Peyer's patch (tissue), 4 donors: Measurements from ENCODE around the gene ZNF165. TPM values are rescaled to one million over a fixed set of nuclear protein-coding genes. Genes with fewer than 3 reads are reported as not detected.

Source experiments
- DNase-seq, 3 donors: peaks; one replicate each; pipeline ENCODE4 v3.0.0-alpha.2; 2017 to 2019
- H3K27ac ChIP-seq, 4 donors: fragments of 200-600 bp; sonication (generic); one replicate each; pipeline ENCODE4 v1.5.1; 2016 to 2019
- H3K27me3 ChIP-seq, 2 donors: fragments of 200-600 bp; sonication (generic); one replicate each; pipeline ENCODE4 v1.5.1; 2019
- H3K36me3 ChIP-seq, 3 donors: fragments of 200-600 bp; sonication (generic); one replicate each; pipeline ENCODE4 v1.5.1; 2016 to 2019
- H3K4me1 ChIP-seq, 4 donors: fragments of 200-600 bp; sonication (generic); one replicate each; pipeline ENCODE4 v1.5.1; 2016 to 2019
- H3K4me3 ChIP-seq, 4 donors: fragments of 200-600 bp; sonication (generic); 1 replicate in 3 of 4; 2 replicates in 1 of 4; pipeline ENCODE4 v1.5.1; 2016 to 2019; ENCODE audit warnings: mild to moderate bottlenecking in 1 of 4
- H3K9me3 ChIP-seq, 4 donors: fragments of 200-600 bp; sonication (generic); one replicate each; pipeline ENCODE4 v1.5.1; 2016 to 2019; ENCODE audit warnings: mild to moderate bottlenecking in 1 of 4
- CTCF ChIP-seq, 6 experiments: fragments of 450-650 bp in 4 of 6; fragments of 200-600 bp in 2 of 6; sonication (generic) in 1 of 6; IDR thresholded peaks; one replicate each; pipeline ENCODE4 v1.5.1; 2017 to 2019; ENCODE audit warnings: antibody characterized with exemption in 6 of 6, mild to moderate bottlenecking in 3 of 6, moderate library complexity in 1 of 6
- POLR2A ChIP-seq, 2 donors: fragments of 450-650 bp; IDR thresholded peaks; one replicate each; pipeline ENCODE4 v1.5.1; 2017; ENCODE audit warnings: antibody characterized with exemption in 2 of 2, mild to moderate bottlenecking in 2 of 2, moderate library complexity in 2 of 2
- total RNA-seq, 4 donors: library from RNA; depleted of rRNA; stranded (reverse); fragments of >200 nt; gene quantifications; one replicate each; pipeline ENCODE4 v1.1.0, GENCODE V29; 2016

ZNF165 gene
- total RNA-seq, 4 donors from 2014 or later, result 4.2 to 8.3 (median 5.6) TPM

GRCh38 chr6:28135393-28135792 is 55.0 kb downstream of the ZNF165 start:
- DNase-seq, result no peak
- Histone ChIP-seq H3K27me3 (no peaks in the 10 kb centered on the region), H3K36me3 (no peaks in the 10 kb centered on the region), H3K4me1 (peaks cover 0 to 19% (median 0%) of the 10 kb centered on the region in 4 donors), H3K9me3 (no peaks in the 10 kb centered on the region), H3K4me3 (peak overlapping the region in 1 of 4 donors; percentile 75), H3K27ac (no peak overlapping the region)
- TF ChIP-seq POLR2A (IDR thresholded peaks at IDR 0.05) (no peak), CTCF (IDR thresholded peaks at IDR 0.05) (no peak)

- no peaks in the 10 kb centered on the region for H3K9me3 ChIP-seq
- H3K4me3 ChIP-seq, result peak overlapping the region; percentile 62 to 87 (median 78)
- peaks cover 0 to 19% (median 0%) of the 10 kb centered on the region in 4 donors for H3K4me1 ChIP-seq
- no peaks in the 10 kb centered on the region for H3K36me3 ChIP-seq
- no peaks in the 10 kb centered on the region for H3K27me3 ChIP-seq
- peak overlapping the region; percentile 88 to 93 (median 90) for H3K27ac ChIP-seq
- TF ChIP-seq CTCF (IDR thresholded peaks at IDR 0.05), result no peak
- no peak for TF ChIP-seq POLR2A (IDR thresholded peaks at IDR 0.05)
- DNase-seq, result peak; percentile 79 to 93 (median 79)
Observed at GRCh38 chr6:28136585-28137504, 56.5 kb downstream of the ZNF165 start.

- DNase-seq, result no peak
- no peak for TF ChIP-seq POLR2A (IDR thresholded peaks at IDR 0.05)
- TF ChIP-seq CTCF (IDR thresholded peaks at IDR 0.05), result no peak
- peaks cover 0 to 22% (median 3%) of the 10 kb centered on the region in 4 donors for H3K4me1 ChIP-seq
- no peaks in the 10 kb centered on the region for H3K9me3 ChIP-seq
- H3K4me3 ChIP-seq, result peak overlapping the region; percentile 62 to 87 (median 78)
- H3K27me3 ChIP-seq, result no peaks in the 10 kb centered on the region
- H3K36me3 ChIP-seq, result no peaks in the 10 kb centered on the region
- H3K27ac ChIP-seq, result peak overlapping the region; percentile 88 to 93 (median 90)
Observed at GRCh38 chr6:28137505-28137981, 57.2 kb downstream of the ZNF165 start.

Other genes with a start within 250 kb of the ZNF165 start
- not detected for gene OR2B2, start 168.2 kb upstream of the ZNF165 start, total RNA-seq
- gene OR2B6, start 123.3 kb upstream of the ZNF165 start, total RNA-seq, result not detected
- gene ZSCAN16, start 44.0 kb downstream of the ZNF165 start, total RNA-seq, result 10 to 100 TPM in 2 of 4 donors, 1 to 10 TPM in 2; 7.0 to 22.3 (median 12.6) TPM
- 10 to 100 TPM in 3 of 4 donors, 1 to 10 TPM in 1; 5.6 to 26.4 (median 15.5) TPM for gene ZKSCAN8, start 61.3 kb downstream of the ZNF165 start, total RNA-seq
- gene ZSCAN9, start 144.7 kb downstream of the ZNF165 start, total RNA-seq, result 10 to 100 TPM; 11.9 to 28.9 (median 22.7) TPM
- gene ZKSCAN4, start 171.7 kb downstream of the ZNF165 start, total RNA-seq, result 1 to 10 TPM; 4.4 to 9.6 (median 5.9) TPM
- gene NKAPL, start 178.7 kb downstream of the ZNF165 start, total RNA-seq, result not detected
- 10 to 100 TPM; 19.1 to 34.7 (median 20.2) TPM for gene ZSCAN26, start 186.6 kb downstream of the ZNF165 start, total RNA-seq
- 1 to 10 TPM in 2 of 4 donors, under 1 TPM in 2; 0.88 to 3.8 (median 1.7) TPM for gene PGBD1, start 201.0 kb downstream of the ZNF165 start, total RNA-seq